GM12878 (cell line): ENCODE measurements around the gene BNIP3. TPM values are rescaled to one million over a fixed set of nuclear protein-coding genes. Genes with fewer than 3 reads are reported as not detected.

Experiments
- ATAC-seq: fragments of 200-7000 bp; cut with Tn5 transposase; 3 replicates; pipeline ENCODE4 v1.9.1; 2020; ENCODE audit warnings: mild to moderate bottlenecking, moderate library complexity
- BruUV-seq: library from RNA; stranded (reverse); fragments of 400-500 nt; replicated peaks from 2 replicates; lab custom pipeline; 2021; lab: Mats Ljungman, UMichigan
- CTCF ChIA-PET: fragments of 300-600 bp; sonication (Branson Sonifier 250); formaldehyde crosslinking; extraction: SDS; loops from one replicate; lab custom pipeline; 2021; ENCODE audit warnings: inconsistent platforms; lab: Yijun Ruan, JAX
- POLR2A ChIA-PET: fragments of 350-600 bp; formaldehyde crosslinking; extraction: SDS; loops from one replicate; lab custom pipeline; 2021; ENCODE audit warnings: inconsistent platforms; lab: Charles Lee
- RAD21 ChIA-PET: fragments of 300-600 bp; sonication (Branson Sonifier 250); formaldehyde crosslinking; loops from one replicate; lab custom pipeline; 2023; ENCODE audit warnings: antibody characterized with exemption; ENCODE audit not compliant: unreplicated experiment; lab: Charles Lee
- SMC1A ChIA-PET: fragments of 300-600 bp; sonication (Branson Sonifier 250); formaldehyde crosslinking; loops from one replicate; lab custom pipeline; 2023; ENCODE audit not compliant: unreplicated experiment, uncharacterized antibody; lab: Charles Lee
- DNase-seq: peaks from one replicate; pipeline ENCODE4 v3.0.0-alpha.2; 2011; ENCODE audit warnings: low read depth, low spot score
- FAIRE-seq: peaks from 3 replicates; lab custom pipeline; 2011; peaks lifted over from hg19 to GRCh38; lab: Jason Lieb, UNC
- H2AFZ ChIP-seq: 2 replicates; pipeline ENCODE4 v1.6.0; 2011; ENCODE audit warnings: low read depth, low read length, control low read depth; ENCODE audit not compliant: control insufficient read depth
- H3K27ac ChIP-seq: 2 replicates; pipeline ENCODE4 v1.5.1; 2011; ENCODE audit warnings: control low read depth; ENCODE audit not compliant: control insufficient read depth, insufficient read depth
- H3K27me3 ChIP-seq, 2 experiments: replicated peaks in 1 of 2; 2 replicates each; pipeline versions ENCODE4 v1.6.0 to v1.6.1; 2011; ENCODE audit warnings: low read length in 1 of 2; ENCODE audit not compliant: control insufficient read depth in 2 of 2, insufficient read depth in 2 of 2
- H3K36me3 ChIP-seq, 2 experiments: 2 replicates each; pipeline ENCODE4 v1.5.1; 2011; ENCODE audit warnings: low read length in 1 of 2; ENCODE audit not compliant: control insufficient read depth in 2 of 2, insufficient read depth in 2 of 2
- H3K4me1 ChIP-seq: 2 replicates; pipeline ENCODE4 v1.6.1; 2011; ENCODE audit warnings: mild to moderate bottlenecking, low read length, moderate library complexity, mixed read lengths; ENCODE audit not compliant: control insufficient read depth, insufficient read depth
- H3K4me2 ChIP-seq: 2 replicates; pipeline ENCODE4 v1.6.0; 2011; ENCODE audit warnings: control low read depth; ENCODE audit not compliant: control insufficient read depth, insufficient read depth
- H3K4me3 ChIP-seq: fragments of 200-600 bp; sonication (generic); 2 replicates; pipeline ENCODE4 v1.5.1; 2016
- H3K79me2 ChIP-seq: 2 replicates; pipeline ENCODE4 v1.6.0; 2011; ENCODE audit warnings: low read length; ENCODE audit not compliant: control insufficient read depth, insufficient read depth
- H3K9ac ChIP-seq: 2 replicates; pipeline ENCODE4 v1.8.0; 2011; ENCODE audit warnings: low read length, control low read depth, mixed read lengths; ENCODE audit not compliant: control insufficient read depth, insufficient read depth
- H3K9me3 ChIP-seq: replicated peaks from 3 replicates; pipeline ENCODE4 v1.5.1; 2011; ENCODE audit warnings: mild to moderate bottlenecking, low read length; ENCODE audit not compliant: control insufficient read depth, insufficient read depth
- H4K20me1 ChIP-seq: 2 replicates; pipeline ENCODE4 v1.6.0; 2011; ENCODE audit not compliant: control insufficient read depth, insufficient read depth
- BCL3 ChIP-seq: IDR thresholded peaks from 2 replicates; pipeline ENCODE4 v1.6.1; 2011; ENCODE audit warnings: borderline replicate concordance, low read depth, mild to moderate bottlenecking, moderate library complexity, low read length; ENCODE audit not compliant: insufficient read depth, poor library complexity, severe bottlenecking
- CHD1 ChIP-seq: IDR thresholded peaks from 2 replicates; pipeline ENCODE4 v1.6.1; 2012; ENCODE audit warnings: low read depth, low read length, improper control_type of control experiment
- CTCF ChIP-seq, 3 experiments: IDR thresholded peaks in 2 of 3; conservative IDR thresholded peaks in 1 of 3; 2 replicates each; pipeline ENCODE4 v1.5.1; 2011; ENCODE audit warnings: low read depth in 3 of 3, low read length in 3 of 3, mild to moderate bottlenecking in 3 of 3, control low read depth in 2 of 3, moderate library complexity in 2 of 3, inconsistent platforms in 1 of 3, mixed read lengths in 1 of 3; ENCODE audit not compliant: control insufficient read depth in 2 of 3, insufficient read depth in 1 of 3; ENCODE audit errors: extremely low read depth in 1 of 3
- EED ChIP-seq: sonication (generic); IDR thresholded peaks from 2 replicates; pipeline ENCODE4 v1.6.1; 2016; ENCODE audit warnings: antibody characterized with exemption, low read depth
- FOS ChIP-seq: IDR thresholded peaks from 3 replicates; pipeline ENCODE4 v1.6.1; 2011; ENCODE audit warnings: borderline replicate concordance; ENCODE audit not compliant: insufficient read length; ENCODE audit errors: extremely low read depth
- IKZF2 ChIP-seq, 2 experiments: fragments of 450-650 bp; IDR thresholded peaks; 2 replicates each; pipeline ENCODE4 v1.6.1; 2017; ENCODE audit warnings: mild to moderate bottlenecking in 2 of 2, moderate library complexity in 2 of 2
- MYB ChIP-seq: fragments of 150-350 bp; IDR thresholded peaks from 2 replicates; pipeline ENCODE4 v1.6.1; 2014; ENCODE audit warnings: mild to moderate bottlenecking, low read depth, low read length, borderline replicate concordance
- MYC ChIP-seq: IDR thresholded peaks from 2 replicates; pipeline ENCODE4 v1.6.1; 2011; ENCODE audit warnings: mild to moderate bottlenecking, low read length, moderate library complexity, inconsistent platforms; ENCODE audit not compliant: insufficient read depth, insufficient replicate concordance, insufficient read length, severe bottlenecking
- NBN ChIP-seq: fragments of 450-650 bp; IDR thresholded peaks from 2 replicates; pipeline ENCODE4 v1.6.1; 2016
- PML ChIP-seq: IDR thresholded peaks from 2 replicates; pipeline ENCODE4 v1.6.1; 2012; ENCODE audit warnings: low read length, inconsistent platforms
- RB1 ChIP-seq: fragments of 450-650 bp; formaldehyde crosslinking; IDR thresholded peaks from 2 replicates; pipeline ENCODE4 v1.6.1; 2017; ENCODE audit warnings: mild to moderate bottlenecking, borderline replicate concordance
- SIX5 ChIP-seq: IDR thresholded peaks from 2 replicates; pipeline ENCODE4 v1.6.1; 2011; ENCODE audit warnings: mild to moderate bottlenecking, low read depth, low read length, moderate library complexity; ENCODE audit not compliant: severe bottlenecking
- SMAD5 ChIP-seq: IDR thresholded peaks from 2 replicates; pipeline ENCODE4 v1.6.1; 2016; ENCODE audit warnings: antibody characterized with exemption, low read depth
- STAT3 ChIP-seq: IDR thresholded peaks from 2 replicates; pipeline ENCODE4 v1.6.1; 2011; ENCODE audit warnings: low read depth, low read length, improper control_type of control experiment
- ZNF207 ChIP-seq: fragments of 450-650 bp; IDR thresholded peaks from 2 replicates; pipeline ENCODE4 v1.6.1; 2014; ENCODE audit warnings: antibody characterized with exemption, mild to moderate bottlenecking, borderline replicate concordance
- ZNF217 ChIP-seq: fragments of 450-650 bp; IDR thresholded peaks from 2 replicates; pipeline ENCODE4 v1.6.1; 2017; ENCODE audit warnings: antibody characterized with exemption, mild to moderate bottlenecking
- ZNF274 ChIP-seq: IDR thresholded peaks from one replicate; pipeline ENCODE4 v1.8.0; 2011; ENCODE audit not compliant: insufficient read length, insufficient read depth
- ZNF384 ChIP-seq: IDR thresholded peaks from 2 replicates; pipeline ENCODE4 v1.6.1; 2012; ENCODE audit warnings: low read depth, mild to moderate bottlenecking, low read length, improper control_type of control experiment, borderline replicate concordance
- WGBS: methylation state at CpG from one replicate; pipeline ENCODE4 v1.1.6; 2016; ENCODE audit warnings: low lambda C conversion rate; ENCODE audit not compliant: insufficient replicate concordance, insufficient coverage; ENCODE audit errors: missing lambda C conversion rate; 5-methylcytosine and 5-hydroxymethylcytosine counted together
- in situ Hi-C: fragments of 300-500 bp; cut with MboI; formaldehyde crosslinking; loops from 9 replicates; pipeline ENCODE4 v1.14.3; 2018; ENCODE audit warnings: mixed read lengths
- intact Hi-C: fragments of 100-400 bp; cut with micrococcal nuclease; formaldehyde crosslinking; loops from one replicate; pipeline ENCODE4 v1.14.2; 2022; ENCODE audit not compliant: unreplicated experiment
- polyA plus RNA-seq, 11 experiments: library from polyadenylated mRNA; depleted of rRNA in 4 of 11; unstranded in 6 of 11; stranded (reverse) in 5 of 11; fragments of >200 nt; fragmentation: Nextera tagmentation in 4 of 11; fragmentation: Illumina TruSeq in 1 of 11; extraction: Ambion mirVana in 4 of 11; extraction: Trizol in 1 of 11; gene quantifications; 1 replicate in 1 of 11; 2 replicates in 10 of 11; pipeline versions ENCODE4 v1.2.1 to v1.2.3, GENCODE V29; 2011 to 2016; ENCODE audit warnings: inconsistent platforms in 2 of 11, missing spikeins in 2 of 11, low read depth in 1 of 11
- total RNA-seq, 4 experiments: library from RNA; depleted of rRNA in 3 of 4; stranded (reverse); fragments of >200 nt in 3 of 4; fragmentation: Illumina TruSeq in 1 of 4; extraction: Trizol in 1 of 4; gene quantifications; 2 replicates each; pipeline versions ENCODE4 v1.2.1 to v1.2.3, GENCODE V29; 2013 to 2021
- TF ChIP-seq, protein P1 (sequence below): fragments of 450-650 bp; IDR thresholded peaks from 2 replicates; pipeline ENCODE4 v1.6.1; 2017; ENCODE audit warnings: mild to moderate bottlenecking

The BNIP3 gene
- total and polyA plus RNA-seq, 10 of the 15 experiments (the other 5 are each of a cell fraction or from before 2014, with no cell fraction given): 7.7 to 122 (median 29.9) TPM

DNA sequence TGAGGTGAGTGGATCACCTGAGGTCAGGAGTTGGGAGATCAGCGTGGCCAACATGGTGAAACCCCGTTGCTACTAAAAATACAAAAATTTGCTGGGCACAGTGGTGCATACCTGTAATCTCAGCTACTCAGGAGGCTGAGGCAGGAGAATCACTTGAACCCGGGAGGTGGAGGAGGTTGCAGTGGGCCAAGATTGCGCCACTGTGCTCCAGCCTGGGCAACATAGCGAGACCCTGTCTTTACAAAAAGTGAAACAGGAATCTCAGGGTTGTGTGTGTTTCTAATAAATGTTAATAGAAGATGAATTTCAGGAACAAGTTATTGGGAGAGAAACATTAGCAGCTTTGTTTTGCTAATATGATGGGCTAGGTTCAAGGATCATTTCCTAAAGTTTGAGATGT, 61.0 kb downstream of the BNIP3 start (continued):
- TF ChIP-seq CTCF (IDR thresholded peaks at IDR 0.05 in 2 of 3, conservative IDR thresholded peaks at IDR 0.05 in 1 of 3; ENCODE audit: control insufficient read depth in 2 of 3, extremely low read depth in 1 of 3, insufficient read depth in 1 of 3, low read depth in 3 of 3, low read length in 3 of 3) (no peak), IKZF2 (IDR thresholded peaks at IDR 0.05) (no peak), ZNF217 (no peak), ZNF274 (no peak), MYB (no peak), MYC (no peak), PML (no peak), ZNF207 (no peak), BCL3 (no peak)

DNA sequence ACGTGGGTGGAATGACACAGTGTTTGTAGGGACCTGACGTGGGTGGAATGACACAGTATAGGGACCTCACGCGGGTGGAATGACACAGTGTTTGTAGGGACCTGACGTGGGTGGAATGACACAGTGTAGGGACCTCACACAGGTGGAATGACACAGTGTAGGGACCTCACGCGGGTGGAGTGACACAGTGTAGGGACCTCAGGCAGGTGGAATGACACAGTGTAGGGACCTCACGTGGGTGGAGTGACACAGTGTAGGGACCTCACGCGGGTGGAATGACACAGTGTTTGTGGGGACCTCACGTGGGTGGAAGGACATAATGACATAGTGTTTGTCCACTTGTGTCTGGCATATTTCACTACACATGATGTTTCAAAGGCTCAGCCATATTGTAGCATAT, 61.6 kb downstream of the BNIP3 start:
- ChIA-PET CTCF (no interaction called here), POLR2A (no interaction called here), SMC1A (no interaction called here), RAD21 (no interaction called here)
- Histone ChIP-seq H3K4me2 (no peak overlapping the region), H3K27ac (no peak overlapping the region), H3K36me3 (peaks cover 0 to 3% of the 10 kb centered on the region in 2 experiments; a peak in 1 of 4 replicates), H3K4me1 (peaks cover 3% of the 10 kb centered on the region; the same call in 1 of the 2 replicates), H4K20me1 (no peaks in the 10 kb centered on the region), H3K9ac (no peak overlapping the region), H3K9me3 (peaks cover 7% of the 10 kb centered on the region), H2AFZ (no peak overlapping the region), H3K79me2 (peaks cover 44% of the 10 kb centered on the region), H3K27me3 (no peaks in the 10 kb centered on the region), H3K4me3 (no peak overlapping the region)
- ATAC-seq (no peak), DNase-seq (no peak), FAIRE-seq (no peak)
- 94% methylated on average over 11 of the region's 11 CpGs for WGBS
- in situ Hi-C loops: no loop called here
- intact Hi-C loops: no loop called here
- BruUV-seq: no TSS peak
- TF ChIP-seq STAT3 (no peak), SIX5 (no peak), CHD1 (no peak), EED (no peak), BCL3 (peak; percentile 80), NBN (no peak), FOS (no peak), SMAD5 (no peak), ZNF384 (no peak), RB1 (no peak)
- TF ChIP-seq, protein P1, sequence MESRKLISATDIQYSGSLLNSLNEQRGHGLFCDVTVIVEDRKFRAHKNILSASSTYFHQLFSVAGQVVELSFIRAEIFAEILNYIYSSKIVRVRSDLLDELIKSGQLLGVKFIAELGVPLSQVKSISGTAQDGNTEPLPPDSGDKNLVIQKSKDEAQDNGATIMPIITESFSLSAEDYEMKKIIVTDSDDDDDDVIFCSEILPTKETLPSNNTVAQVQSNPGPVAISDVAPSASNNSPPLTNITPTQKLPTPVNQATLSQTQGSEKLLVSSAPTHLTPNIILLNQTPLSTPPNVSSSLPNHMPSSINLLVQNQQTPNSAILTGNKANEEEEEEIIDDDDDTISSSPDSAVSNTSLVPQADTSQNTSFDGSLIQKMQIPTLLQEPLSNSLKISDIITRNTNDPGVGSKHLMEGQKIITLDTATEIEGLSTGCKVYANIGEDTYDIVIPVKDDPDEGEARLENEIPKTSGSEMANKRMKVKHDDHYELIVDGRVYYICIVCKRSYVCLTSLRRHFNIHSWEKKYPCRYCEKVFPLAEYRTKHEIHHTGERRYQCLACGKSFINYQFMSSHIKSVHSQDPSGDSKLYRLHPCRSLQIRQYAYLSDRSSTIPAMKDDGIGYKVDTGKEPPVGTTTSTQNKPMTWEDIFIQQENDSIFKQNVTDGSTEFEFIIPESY: peak; percentile 72
